ENCODE data around the gene AMHR2.
A peak's percentile ranks its signal among the peaks of the same experiment; 100 is the strongest.
"Not testable (repeated sequence)": the region's sequence is repeated elsewhere in the genome, so short reads cannot be mapped to it uniquely, and the experiment has no call there.

AMHR2 gene

DNA sequence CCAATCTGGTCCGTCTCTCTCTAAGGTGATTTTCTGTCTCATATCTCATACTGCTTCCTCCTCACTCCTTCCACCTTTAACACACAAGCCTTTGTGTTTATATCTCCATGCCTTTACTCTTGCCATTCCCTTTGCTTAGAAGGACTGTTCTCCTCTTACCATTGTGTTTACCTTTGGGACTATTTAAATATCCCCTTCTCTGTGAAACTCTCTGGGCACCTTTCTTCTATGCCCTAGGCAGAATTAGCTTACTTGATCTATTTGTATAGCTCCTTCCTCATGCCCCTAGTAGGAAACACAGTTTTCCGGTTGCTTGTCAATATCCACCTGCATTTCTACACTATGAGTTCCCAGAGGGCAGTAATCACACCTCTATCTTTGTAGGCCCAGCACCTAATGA lies 3.9 kb upstream of the AMHR2 start:
- Mint-ChIP-seq H3K27ac (peak overlapping the region; percentile 73), H3K4me3 (no peak overlapping the region), H3K27me3 (ENCODE audit: low read depth, poor library complexity) (no peaks in the 10 kb centered on the region), H3K4me1 (peaks cover 57% of the 10 kb centered on the region), H3K9me3 (no peaks in the 10 kb centered on the region), H3K36me3 (ENCODE audit: low read depth) (no peaks in the 10 kb centered on the region)
- TF ChIP-seq, protein P1, sequence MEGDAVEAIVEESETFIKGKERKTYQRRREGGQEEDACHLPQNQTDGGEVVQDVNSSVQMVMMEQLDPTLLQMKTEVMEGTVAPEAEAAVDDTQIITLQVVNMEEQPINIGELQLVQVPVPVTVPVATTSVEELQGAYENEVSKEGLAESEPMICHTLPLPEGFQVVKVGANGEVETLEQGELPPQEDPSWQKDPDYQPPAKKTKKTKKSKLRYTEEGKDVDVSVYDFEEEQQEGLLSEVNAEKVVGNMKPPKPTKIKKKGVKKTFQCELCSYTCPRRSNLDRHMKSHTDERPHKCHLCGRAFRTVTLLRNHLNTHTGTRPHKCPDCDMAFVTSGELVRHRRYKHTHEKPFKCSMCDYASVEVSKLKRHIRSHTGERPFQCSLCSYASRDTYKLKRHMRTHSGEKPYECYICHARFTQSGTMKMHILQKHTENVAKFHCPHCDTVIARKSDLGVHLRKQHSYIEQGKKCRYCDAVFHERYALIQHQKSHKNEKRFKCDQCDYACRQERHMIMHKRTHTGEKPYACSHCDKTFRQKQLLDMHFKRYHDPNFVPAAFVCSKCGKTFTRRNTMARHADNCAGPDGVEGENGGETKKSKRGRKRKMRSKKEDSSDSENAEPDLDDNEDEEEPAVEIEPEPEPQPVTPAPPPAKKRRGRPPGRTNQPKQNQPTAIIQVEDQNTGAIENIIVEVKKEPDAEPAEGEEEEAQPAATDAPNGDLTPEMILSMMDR (IDR thresholded peaks at IDR 0.05), result no peak
- no peak for DNase-seq

DNA sequence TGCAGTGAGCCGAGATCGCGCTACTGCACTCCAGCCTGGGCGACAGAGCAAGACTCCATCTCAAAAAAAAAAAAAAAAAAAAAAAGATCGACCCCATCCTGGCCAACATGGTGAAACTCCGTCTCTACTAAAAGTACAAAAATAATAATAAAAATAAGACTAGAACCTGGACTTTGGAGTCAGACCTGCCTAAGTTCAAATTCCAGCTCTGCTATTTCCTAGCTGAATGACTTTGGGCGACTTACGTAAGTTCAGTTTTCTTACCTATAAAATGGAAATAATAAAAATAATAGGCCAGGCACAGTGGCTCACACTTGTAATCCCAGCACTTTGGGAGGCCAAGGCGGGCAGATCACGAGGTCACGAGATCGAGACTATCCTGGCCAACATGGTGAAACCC lies 1.4 kb upstream of the AMHR2 start:
- not testable (repeated sequence) for H3K9me3 Mint-ChIP-seq; H3K36me3 Mint-ChIP-seq (ENCODE audit: low read depth); H3K4me3 Mint-ChIP-seq; DNase-seq; H3K27me3 Mint-ChIP-seq (ENCODE audit: low read depth, poor library complexity); H3K27ac Mint-ChIP-seq
- peaks cover 65% of the 10 kb centered on the region for H3K4me1 Mint-ChIP-seq

DNA sequence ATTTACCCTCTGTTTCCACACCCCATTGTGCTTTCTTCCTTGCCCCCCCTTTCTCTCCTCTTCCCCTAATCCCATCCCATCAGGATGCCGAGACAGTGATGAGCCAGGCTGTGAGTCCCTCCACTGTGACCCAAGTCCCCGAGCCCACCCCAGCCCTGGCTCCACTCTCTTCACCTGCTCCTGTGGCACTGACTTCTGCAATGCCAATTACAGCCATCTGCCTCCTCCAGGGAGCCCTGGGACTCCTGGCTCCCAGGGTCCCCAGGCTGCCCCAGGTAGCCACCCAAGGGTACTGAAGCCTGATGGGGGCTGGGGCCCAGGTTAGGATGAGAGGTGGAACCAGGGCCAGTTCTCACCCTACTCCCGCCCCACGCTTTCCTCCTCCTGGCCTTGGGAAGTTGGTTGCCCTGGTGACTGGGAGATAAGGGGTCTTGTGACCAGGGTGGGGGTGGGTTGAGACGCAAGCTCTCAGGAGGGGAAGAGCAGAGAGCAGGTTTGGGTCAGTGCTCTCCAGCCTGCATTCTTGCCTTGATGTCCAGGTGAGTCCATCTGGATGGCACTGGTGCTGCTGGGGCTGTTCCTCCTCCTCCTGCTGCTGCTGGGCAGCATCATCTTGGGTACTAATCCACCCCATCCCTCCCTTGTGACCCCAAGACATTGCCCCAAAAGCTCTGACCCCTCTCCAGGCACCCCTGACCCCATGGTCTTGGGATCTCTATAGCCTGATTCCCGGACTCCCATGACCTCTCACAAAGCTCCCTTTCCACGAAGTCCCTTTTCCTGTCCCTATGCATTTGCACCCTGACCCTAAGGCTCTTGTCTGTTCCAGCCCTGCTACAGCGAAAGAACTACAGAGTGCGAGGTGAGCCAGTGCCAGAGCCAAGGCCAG lies 1.2 kb downstream of the AMHR2 start:
- Mint-ChIP-seq H3K9me3 (no peaks in the 10 kb centered on the region), H3K36me3 (ENCODE audit: low read depth) (no peaks in the 10 kb centered on the region), H3K4me3 (peak overlapping the region; percentile 22), H3K27ac (no peak overlapping the region), H3K27me3 (ENCODE audit: low read depth, poor library complexity) (no peaks in the 10 kb centered on the region), H3K4me1 (peaks cover 65% of the 10 kb centered on the region)
- TF ChIP-seq, protein P1 (IDR thresholded peaks at IDR 0.05), result no peak
- DNase-seq, result no peak

DNA sequence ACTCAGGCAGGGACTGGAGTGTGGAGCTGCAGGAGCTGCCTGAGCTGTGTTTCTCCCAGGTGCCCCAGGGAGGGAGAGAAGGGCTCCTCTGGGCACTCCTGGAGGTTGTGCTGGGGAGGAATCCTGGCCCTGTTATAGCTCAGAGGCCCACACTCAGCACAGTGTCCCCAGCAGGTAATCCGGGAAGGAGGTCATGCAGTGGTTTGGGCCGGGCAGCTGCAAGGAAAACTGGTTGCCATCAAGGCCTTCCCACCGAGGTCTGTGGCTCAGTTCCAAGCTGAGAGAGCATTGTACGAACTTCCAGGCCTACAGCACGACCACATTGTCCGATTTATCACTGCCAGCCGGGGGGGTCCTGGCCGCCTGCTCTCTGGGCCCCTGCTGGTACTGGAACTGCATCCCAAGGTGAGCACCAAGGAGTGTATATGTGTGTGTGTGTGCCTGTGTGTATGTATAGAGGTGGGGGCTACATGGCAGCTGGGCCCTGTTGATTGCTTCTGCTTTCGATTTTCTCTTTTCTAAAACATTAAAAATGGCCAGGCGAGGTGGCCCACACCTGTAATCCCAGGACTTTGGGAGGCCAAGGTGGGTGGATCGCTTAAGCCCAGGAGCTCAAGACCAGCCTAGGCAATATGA lies 2.0 kb downstream of the AMHR2 start:
- DNase-seq, result no peak
- no peaks in the 10 kb centered on the region for H3K27me3 Mint-ChIP-seq (ENCODE audit: low read depth, poor library complexity)

DNA sequence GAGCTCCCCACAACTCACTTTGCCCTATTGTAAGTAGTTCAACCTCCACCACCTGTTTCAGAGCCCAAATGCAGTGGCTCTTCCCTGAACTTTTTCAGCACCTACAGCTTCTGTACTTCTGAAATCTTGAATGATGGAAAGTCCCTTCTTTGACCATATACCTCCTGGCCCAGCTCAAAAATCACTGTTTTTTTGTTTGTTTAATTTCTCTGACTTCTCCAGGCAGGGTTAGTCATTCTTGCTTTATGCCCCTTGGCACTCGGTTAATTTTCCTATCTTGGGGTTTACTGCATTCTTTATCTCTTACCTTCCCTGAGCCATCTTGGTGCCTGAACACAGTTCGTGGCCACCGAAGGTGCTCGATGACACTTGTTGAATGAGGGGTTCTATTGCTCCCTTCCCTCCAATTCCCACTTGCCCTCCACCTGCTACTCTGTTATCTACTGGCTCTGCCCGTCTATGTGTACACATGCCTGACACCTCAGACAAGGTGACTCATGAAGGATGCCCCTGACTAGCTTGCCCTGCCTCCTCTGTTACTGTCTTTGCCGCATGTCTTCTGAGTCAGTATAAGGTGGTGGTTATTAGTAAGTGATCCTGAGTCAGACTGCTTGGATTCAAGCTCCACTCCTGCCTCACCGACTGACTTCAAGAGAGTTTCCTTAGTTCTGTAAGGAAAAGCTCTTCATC lies 4.4 kb downstream of the AMHR2 start:
- no peaks in the 10 kb centered on the region for H3K9me3 Mint-ChIP-seq
- peaks cover 49% of the 10 kb centered on the region for H3K4me1 Mint-ChIP-seq
- no peak overlapping the region for H3K27ac Mint-ChIP-seq
- H3K4me3 Mint-ChIP-seq, result no peak overlapping the region
- TF ChIP-seq, protein P1 (IDR thresholded peaks at IDR 0.05), result no peak
- H3K27me3 Mint-ChIP-seq (ENCODE audit: low read depth, poor library complexity), result peaks cover 3% of the 10 kb centered on the region
- no peak for DNase-seq
- H3K36me3 Mint-ChIP-seq (ENCODE audit: low read depth), result no peaks in the 10 kb centered on the region

More for the DNA sequence above, 2.0 kb downstream of the AMHR2 start:
- Mint-ChIP-seq H3K36me3 (ENCODE audit: low read depth) (no peaks in the 10 kb centered on the region), H3K4me3 (no peak overlapping the region), H3K27ac (no peak overlapping the region), H3K4me1 (peaks cover 61% of the 10 kb centered on the region), H3K9me3 (no peaks in the 10 kb centered on the region)
- TF ChIP-seq, protein P1 (IDR thresholded peaks at IDR 0.05), result no peak

DNA sequence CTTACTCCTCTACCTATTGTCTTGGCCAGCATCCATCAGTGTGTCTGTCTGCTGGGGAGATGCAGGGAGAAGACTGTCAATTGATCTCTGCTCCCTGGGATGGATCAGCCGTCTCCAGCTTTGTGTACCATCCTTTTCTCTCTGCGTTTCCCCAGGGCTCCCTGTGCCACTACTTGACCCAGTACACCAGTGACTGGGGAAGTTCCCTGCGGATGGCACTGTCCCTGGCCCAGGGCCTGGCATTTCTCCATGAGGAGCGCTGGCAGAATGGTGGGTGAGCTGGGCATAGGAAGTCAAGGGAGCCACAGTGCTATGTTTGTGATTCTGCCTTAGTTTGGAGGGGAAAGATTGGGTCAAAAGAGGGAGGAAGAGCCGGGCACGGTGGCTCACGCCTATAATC lies 5.1 kb downstream of the AMHR2 start:
- no peak overlapping the region for H3K4me3 Mint-ChIP-seq
- no peaks in the 10 kb centered on the region for H3K9me3 Mint-ChIP-seq
- H3K36me3 Mint-ChIP-seq (ENCODE audit: low read depth), result no peaks in the 10 kb centered on the region
- H3K27ac Mint-ChIP-seq, result no peak overlapping the region
- peaks cover 43% of the 10 kb centered on the region for H3K4me1 Mint-ChIP-seq
- DNase-seq, result no peak
- TF ChIP-seq, protein P1 (IDR thresholded peaks at IDR 0.05), result no peak
- H3K27me3 Mint-ChIP-seq (ENCODE audit: low read depth, poor library complexity), result peaks cover 5% of the 10 kb centered on the region

All from nephron progenitor cell (in vitro differentiated cells).